Inflammatory macrophage treated with lipopolysaccharide for 4 hours (primary cell): ENCODE data around the gene CDC27.
"Not testable (repeated sequence)": the region's sequence is repeated elsewhere in the genome, so short reads cannot be mapped to it uniquely, and the experiment has no call there.

Source experiments
- DNase-seq: peaks from one replicate; pipeline ENCODE4 v3.0.0-alpha.2; 2020

Gene CDC27

DNA sequence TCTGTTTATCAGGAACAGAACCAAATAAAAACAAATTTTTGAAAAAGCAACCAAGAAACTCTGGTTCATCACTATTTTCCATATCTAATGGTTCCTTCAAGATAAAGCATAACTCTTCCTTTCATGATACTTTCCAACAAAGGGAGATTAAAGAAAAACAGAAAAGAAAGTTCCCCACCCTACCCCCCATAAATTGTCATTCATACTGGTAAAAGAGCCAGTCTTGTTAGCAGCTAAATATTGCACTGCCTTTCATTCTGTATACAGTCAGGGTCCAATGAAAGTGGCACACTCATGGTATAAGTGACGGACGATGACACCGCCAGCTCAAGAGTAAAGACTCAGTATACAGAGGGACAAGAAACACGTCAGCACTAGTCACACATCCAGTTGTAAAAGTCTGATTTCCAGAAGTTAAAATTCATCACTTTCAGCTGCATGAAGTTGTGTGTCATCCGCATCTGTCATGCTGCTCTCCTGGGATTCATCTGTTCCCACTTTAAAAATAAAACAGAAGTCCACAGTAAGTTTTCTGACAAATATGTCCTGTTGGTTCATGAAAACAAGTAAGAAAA, 68.5 kb downstream of the CDC27 start:
- no peak for DNase-seq

GRCh38 chr17:47119746-47120520, 69.2 kb downstream of the CDC27 start:
- no peak for DNase-seq

DNA sequence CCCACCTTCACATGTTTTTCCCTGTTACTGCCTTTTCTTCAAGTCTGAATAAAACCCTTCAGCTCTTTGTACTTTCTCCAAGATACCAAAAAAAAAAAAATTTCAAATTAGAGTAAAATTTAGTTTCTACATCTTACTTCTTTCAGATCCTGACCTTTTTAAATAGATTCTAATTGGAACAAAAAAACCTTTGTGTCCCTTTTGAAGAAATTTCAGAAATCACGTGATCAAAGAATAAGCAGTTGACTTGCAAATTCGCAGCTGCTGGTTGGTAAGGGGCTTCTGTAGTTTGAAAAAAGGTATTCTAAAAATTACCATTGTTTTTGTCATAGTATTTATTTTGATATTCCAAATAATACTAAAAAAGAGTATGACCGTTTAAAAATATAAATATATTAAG, 71.7 kb downstream of the CDC27 start:
- DNase-seq, result no peak

DNA sequence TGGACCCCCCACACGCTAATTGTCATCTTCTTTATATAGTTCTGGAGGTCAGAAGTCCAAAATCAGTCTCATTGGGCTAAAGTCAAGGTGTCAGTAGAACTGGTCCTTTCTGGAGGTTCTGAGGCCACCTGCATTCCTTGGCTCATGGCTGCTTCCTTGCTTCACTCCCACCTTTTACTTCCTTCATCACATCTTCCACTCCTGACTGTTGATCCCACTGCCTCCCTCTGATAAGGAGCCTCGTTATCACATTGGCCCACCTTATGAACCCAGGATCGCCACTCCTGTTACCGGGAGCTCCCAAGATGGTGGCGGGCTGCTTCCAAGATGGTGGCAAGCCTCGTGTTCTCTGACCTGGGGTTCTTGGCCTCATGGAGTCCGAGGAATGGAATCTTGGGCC, 83.0 kb downstream of the CDC27 start:
- no peak for DNase-seq

DNA sequence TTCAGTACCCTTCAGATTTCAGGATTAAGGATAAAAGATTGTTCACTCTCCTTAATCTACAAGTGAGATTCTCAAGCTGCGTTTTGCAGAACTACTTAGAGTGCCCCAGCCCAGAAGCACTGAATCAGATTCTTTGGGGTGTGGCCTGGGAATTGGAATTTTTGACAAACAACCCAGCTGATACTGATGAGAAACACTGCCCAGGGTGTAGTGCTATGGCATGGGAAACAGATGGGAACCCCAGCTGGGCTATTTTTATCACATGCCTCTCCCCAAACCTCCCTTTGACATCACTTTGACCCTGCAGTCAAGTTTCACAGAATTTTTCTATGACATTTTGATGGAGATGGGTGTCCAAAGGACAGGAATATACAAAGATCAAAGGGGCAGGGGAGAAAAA, 83.8 kb downstream of the CDC27 start:
- DNase-seq, result peak; percentile 32

DNA sequence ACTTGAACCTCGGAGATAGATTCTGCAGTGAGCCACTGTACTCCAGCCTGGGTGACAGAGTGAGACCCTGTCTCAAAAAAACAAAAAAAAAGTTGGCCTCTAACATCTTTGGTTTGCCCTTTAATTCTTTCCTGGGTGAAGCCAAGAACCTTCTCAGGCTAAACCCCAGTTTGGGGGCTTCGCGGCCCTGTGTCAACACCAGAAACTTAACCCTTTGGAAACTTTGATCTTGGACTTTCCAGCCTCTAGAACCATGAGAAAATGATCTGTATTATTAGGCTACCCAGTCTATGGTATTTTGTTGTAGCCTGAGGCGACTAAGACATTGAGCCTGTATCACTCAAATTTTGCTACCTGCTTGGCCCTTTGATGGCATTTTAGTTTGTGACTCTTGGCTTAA, 86.2 kb downstream of the CDC27 start:
- no peak for DNase-seq

DNA sequence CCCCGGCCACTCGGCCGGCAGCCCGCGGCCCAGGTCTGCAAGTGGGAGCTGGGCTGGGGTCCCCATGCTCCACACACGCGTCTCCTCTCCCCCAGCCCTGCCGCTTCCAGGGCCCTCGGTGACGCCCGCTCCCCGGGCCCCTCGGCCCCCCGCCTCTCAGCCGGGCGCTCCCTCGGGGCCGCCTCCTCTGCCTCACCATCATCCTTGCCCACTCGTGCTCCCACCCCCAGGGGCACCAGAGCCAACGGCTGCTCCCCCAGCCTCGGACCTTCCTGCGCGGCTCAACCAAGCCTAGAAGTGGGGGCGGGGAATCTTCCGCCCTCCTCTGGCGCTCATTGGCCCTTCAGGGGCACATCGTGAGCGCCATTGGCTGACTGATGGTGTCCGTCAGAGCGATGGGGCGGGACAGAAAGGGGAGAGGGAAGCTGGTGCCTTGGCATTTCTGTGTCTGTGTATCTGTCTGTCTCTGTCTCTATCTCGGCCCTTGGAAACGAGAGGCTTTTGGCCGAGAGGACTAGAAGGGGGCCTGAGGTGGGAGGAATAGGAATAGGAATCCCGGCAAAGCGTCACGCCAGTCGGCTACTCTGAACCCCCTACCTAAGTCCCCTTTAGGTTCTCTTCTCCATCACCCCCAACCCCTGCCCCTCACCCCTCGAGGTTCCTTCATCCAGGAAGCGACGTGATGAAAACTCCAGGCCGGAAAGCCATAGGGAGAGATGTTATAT, 88.9 kb downstream of the CDC27 start:
- DNase-seq, result peak; percentile 89

GRCh38 chr17:47099451-47099986, 89.6 kb downstream of the CDC27 start:
- DNase-seq, result no peak

DNA sequence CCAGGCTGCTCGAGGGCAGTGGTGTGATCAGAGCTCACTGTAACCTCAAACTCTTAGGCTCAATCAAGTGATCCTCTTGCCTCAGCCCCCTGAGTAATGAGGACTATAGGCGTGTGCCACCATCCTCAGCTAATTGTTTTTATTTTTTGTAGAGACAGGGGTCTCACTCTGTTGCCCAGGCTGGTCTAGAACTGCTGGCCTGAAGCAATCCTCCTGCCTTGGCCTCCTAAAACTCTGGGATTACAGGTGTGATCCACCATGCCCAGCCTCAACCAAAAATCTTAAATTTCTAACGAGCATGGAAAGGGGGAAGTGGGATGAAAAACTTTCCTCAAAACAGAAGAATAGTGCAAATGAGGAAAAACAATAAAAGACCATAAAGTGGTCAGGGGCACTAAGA, 92.8 kb downstream of the CDC27 start:
- DNase-seq, result no peak

- no peak for DNase-seq
Measured at GRCh38 chr17:47095268-47095667, 93.8 kb downstream of the CDC27 start.

GRCh38 chr17:47087093-47087492, 102.0 kb downstream of the CDC27 start:
- no peak for DNase-seq

GRCh38 chr17:47085736-47086135, 103.4 kb downstream of the CDC27 start:
- no peak for DNase-seq

- DNase-seq, result no peak
Measured at GRCh38 chr17:47078801-47079200, 110.3 kb downstream of the CDC27 start.

GRCh38 chr17:47077576-47077975, 111.5 kb downstream of the CDC27 start:
- no peak for DNase-seq

DNA sequence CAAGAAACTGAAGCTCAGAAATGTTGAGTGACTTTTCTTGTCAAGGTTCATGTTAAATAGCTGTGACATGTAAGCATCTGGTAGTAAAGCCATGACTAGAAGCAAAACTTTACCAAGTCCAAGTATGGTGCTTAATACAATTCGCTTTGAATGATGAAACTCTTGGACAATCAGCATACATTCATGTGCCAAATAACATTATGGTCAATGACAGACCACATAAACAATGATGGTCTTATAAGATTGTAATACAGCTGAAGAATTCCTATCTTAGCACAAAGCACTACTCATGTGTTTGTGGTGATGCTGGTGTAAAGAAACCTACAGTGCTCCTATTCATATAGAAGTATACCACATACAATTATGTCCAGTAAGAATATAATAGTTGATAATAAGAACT, 112.9 kb downstream of the CDC27 start:
- DNase-seq, result no peak

GRCh38 chr17:47074361-47074760, 114.7 kb downstream of the CDC27 start:
- DNase-seq, result not testable (repeated sequence)

DNA sequence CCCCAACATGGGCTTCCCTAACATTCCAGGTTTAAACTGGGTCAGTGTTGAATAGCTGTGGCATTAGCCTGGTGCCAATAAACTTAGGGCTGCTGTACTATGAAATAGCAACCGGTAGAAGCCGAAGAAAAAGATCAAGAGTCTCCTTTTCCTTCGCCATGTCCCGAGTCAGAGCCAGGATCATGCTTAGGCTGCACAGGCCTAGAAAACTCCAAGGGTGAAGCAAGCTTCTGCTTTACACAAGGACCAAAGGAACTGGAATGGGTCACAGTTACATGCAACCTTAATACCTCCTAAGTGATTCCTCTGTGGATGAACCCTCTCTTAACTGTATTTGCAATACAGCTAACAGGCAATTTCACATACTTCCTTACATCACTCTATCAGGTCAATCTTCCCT, 115.5 kb downstream of the CDC27 start:
- not testable (repeated sequence) for DNase-seq

- DNase-seq, result peak; percentile 82
Measured at GRCh38 chr17:47072886-47073285, 116.2 kb downstream of the CDC27 start.

GRCh38 chr17:47071171-47071570, 117.9 kb downstream of the CDC27 start:
- peak; percentile 16 for DNase-seq

GRCh38 chr17:47070266-47070665, 118.8 kb downstream of the CDC27 start:
- peak; percentile 34 for DNase-seq
